SK-N-MC (cell line): Measurements from ENCODE around the gene SELENOT.

Source experiments
- EZH2 ChIP-seq: fragments of 200-600 bp; sonication (generic); IDR thresholded peaks from one replicate; pipeline ENCODE4 v1.6.1; 2017; ENCODE audit warnings: antibody characterized with exemption
- POLR2AphosphoS5 ChIP-seq: IDR thresholded peaks from 2 replicates; pipeline ENCODE4 v1.6.1; 2012; ENCODE audit warnings: mild to moderate bottlenecking, low read depth, low read length, borderline replicate concordance

GRCh38 chr3:150607267-150608065, 4.3 kb downstream of the SELENOT start:
- TF ChIP-seq EZH2 (no peak), POLR2AphosphoS5 (no peak; the same call in 1 of the 2 replicates)
